ENCODE results near the gene ZCCHC7. TPM values are rescaled to one million over a fixed set of nuclear protein-coding genes. Genes with fewer than 3 reads are reported as not detected.

Gene ZCCHC7
- polyA plus RNA-seq, 1 donor from 2014 or later: 10.9 TPM

DNA sequence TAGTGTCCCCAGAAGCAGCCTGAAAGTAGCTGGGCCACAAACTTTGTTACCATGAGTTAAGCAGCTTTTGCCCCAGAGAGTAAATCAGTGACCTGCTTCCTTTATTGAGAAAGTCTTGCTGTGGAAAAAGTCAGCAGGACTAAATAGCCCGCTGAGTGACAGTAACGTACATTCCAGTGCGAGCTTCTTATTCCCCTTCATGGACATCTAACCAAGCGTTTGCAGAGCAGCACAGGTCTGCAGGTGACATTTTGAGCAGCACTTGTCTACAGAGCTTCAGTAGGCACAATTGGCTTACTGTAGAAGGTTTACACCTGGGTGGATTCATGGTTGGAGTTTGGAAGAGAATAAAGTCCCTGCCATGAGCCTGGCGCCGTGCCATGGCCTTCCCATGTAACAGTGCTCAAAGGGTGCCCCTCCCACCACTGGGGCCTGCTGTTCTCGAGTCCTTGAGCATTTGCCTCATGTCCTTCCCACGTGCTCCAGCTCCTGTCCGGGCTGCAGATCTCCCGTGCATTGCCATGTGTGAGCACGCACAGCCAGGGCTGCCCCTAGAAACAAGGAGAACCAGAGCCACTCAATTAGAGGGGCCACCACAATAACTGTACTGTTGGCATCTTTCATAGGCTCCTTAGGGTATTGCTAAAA, 260.8 kb downstream of the ZCCHC7 start:
- Histone ChIP-seq H3K79me2 (replicated peaks; ENCODE audit: insufficient read depth, low read length) (no peaks in the 10 kb centered on the region), H3K4me2 (ENCODE audit: low read length) (no peak overlapping the region), H3K27ac (ENCODE audit: low read length) (no peak overlapping the region), H3K9ac (ENCODE audit: low read length) (no peak overlapping the region), H3K4me3 (ENCODE audit: low read length) (no peak overlapping the region), H2AFZ (ENCODE audit: low read depth, low read length) (no peak overlapping the region), H3K36me3 (ENCODE audit: insufficient read depth, low read length) (no peaks in the 10 kb centered on the region), H3K27me3 (ENCODE audit: insufficient read depth, low read depth, low read length) (no peaks in the 10 kb centered on the region), H4K20me1 (ENCODE audit: insufficient read depth) (no peaks in the 10 kb centered on the region), H3K9me2 (ENCODE audit: insufficient read depth, low read length) (no peaks in the 10 kb centered on the region), H3F3A (ENCODE audit: insufficient read depth, low read length, poor library complexity, severe bottlenecking) (no peaks in the 10 kb centered on the region), H3K9me3 (ENCODE audit: low read length) (no peaks in the 10 kb centered on the region)
- TF ChIP-seq EP300 (conservative IDR thresholded peaks at IDR 0.05; ENCODE audit: poor library complexity, severe bottlenecking) (no peak), EZH2 (IDR thresholded peaks at IDR 0.05; ENCODE audit: borderline replicate concordance, insufficient read depth, low read length, poor library complexity, severe bottlenecking) (no peak), MXI1 (conservative IDR thresholded peaks at IDR 0.05; ENCODE audit: poor library complexity, severe bottlenecking) (no peak)

DNA sequence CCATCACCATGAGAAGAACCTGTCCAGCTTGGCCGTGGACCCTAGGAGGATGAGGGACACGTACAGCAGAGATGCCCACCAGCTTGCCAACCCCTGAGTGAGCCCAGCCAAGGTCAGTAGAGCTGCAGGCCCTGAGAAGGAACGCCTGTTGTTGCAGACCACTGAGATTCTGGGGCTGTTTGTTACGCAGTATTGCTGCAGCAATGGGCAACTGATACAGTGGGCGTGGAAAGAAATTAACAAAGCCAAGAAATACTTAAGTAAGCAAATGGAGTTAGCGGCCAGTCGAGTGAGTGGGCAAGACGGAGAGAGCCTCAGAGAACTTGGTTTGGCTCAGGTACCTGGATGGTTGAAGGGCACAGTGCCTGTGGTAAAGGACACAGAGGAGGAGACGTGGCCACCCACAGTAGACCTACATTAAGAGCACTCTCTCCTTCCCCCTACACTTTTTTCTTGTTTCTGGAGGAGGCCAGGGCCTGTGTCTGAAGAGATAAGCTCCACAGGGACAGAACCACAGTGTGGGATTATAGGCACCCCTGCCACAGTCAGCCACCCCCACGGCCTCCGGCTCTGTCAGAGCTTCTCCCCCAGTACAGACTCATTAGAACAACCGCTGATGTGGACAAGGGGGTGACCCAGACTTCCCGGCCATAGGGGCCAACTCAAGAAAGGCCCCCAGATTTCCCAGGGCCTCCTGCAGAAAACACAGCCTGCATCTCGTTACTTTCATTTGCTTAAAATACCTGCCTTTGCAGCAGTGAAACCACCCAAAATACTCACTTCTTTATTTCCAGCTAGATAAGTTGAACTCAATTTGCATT, 262.0 kb downstream of the ZCCHC7 start:
- Histone ChIP-seq H2AFZ (ENCODE audit: low read depth, low read length) (no peak overlapping the region), H3K4me2 (ENCODE audit: low read length) (no peak overlapping the region)

More for the DNA sequence above, 262.0 kb downstream of the ZCCHC7 start:
- Histone ChIP-seq H3K4me3 (ENCODE audit: low read length) (no peak overlapping the region), H3K27me3 (ENCODE audit: insufficient read depth, low read depth, low read length) (no peaks in the 10 kb centered on the region), H4K20me1 (ENCODE audit: insufficient read depth) (no peaks in the 10 kb centered on the region), H3F3A (ENCODE audit: insufficient read depth, low read length, poor library complexity, severe bottlenecking) (no peaks in the 10 kb centered on the region), H3K9me2 (ENCODE audit: insufficient read depth, low read length) (no peaks in the 10 kb centered on the region), H3K36me3 (ENCODE audit: insufficient read depth, low read length) (no peaks in the 10 kb centered on the region), H3K9me3 (ENCODE audit: low read length) (no peaks in the 10 kb centered on the region), H3K9ac (ENCODE audit: low read length) (no peak overlapping the region), H3K79me2 (replicated peaks; ENCODE audit: insufficient read depth, low read length) (no peaks in the 10 kb centered on the region), H3K27ac (ENCODE audit: low read length) (no peak overlapping the region)
- no peak for TF ChIP-seq REST (IDR thresholded peaks at IDR 0.05; ENCODE audit: borderline replicate concordance)
- no peak for TF ChIP-seq SMC3 (conservative IDR thresholded peaks at IDR 0.05; ENCODE audit: poor library complexity)
- no peak for TF ChIP-seq MXI1 (conservative IDR thresholded peaks at IDR 0.05; ENCODE audit: poor library complexity, severe bottlenecking)
- TF ChIP-seq, protein P1, sequence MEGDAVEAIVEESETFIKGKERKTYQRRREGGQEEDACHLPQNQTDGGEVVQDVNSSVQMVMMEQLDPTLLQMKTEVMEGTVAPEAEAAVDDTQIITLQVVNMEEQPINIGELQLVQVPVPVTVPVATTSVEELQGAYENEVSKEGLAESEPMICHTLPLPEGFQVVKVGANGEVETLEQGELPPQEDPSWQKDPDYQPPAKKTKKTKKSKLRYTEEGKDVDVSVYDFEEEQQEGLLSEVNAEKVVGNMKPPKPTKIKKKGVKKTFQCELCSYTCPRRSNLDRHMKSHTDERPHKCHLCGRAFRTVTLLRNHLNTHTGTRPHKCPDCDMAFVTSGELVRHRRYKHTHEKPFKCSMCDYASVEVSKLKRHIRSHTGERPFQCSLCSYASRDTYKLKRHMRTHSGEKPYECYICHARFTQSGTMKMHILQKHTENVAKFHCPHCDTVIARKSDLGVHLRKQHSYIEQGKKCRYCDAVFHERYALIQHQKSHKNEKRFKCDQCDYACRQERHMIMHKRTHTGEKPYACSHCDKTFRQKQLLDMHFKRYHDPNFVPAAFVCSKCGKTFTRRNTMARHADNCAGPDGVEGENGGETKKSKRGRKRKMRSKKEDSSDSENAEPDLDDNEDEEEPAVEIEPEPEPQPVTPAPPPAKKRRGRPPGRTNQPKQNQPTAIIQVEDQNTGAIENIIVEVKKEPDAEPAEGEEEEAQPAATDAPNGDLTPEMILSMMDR (IDR thresholded peaks at IDR 0.05; ENCODE audit: poor library complexity, severe bottlenecking): no peak
- TF ChIP-seq POLR2AphosphoS5 (IDR thresholded peaks at IDR 0.05): no peak

All from neural cell (in vitro differentiated cells).